ENCODE results near the gene NEURL1B.

DNA sequence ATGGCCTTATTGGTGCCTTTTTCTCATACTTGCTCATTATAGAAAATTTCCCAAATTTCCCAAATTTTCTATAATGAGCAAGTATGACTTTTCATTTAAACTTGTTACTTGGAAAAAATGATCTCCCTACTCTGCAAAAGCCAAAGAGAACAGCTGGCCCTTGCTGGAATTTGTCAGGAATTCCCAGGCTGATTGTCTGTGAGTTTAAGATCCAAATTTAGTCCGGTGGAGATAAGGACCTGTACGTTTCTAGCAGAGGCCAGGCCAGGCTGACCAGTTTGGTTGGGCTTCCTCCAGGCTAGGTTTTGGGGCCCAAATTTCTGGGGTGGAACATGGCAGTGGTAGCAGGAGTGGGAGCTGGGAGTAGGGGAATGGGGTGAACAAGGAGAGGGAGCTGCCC is 51.9 kb downstream of the NEURL1B start:
- TF ChIP-seq BHLHE40 (IDR thresholded peaks at IDR 0.05; ENCODE audit: borderline replicate concordance) (no peak), FOXM1 (IDR thresholded peaks at IDR 0.05; ENCODE audit: borderline replicate concordance) (no peak)

Measured in HEK293T (cell line).